Measurements from ENCODE around the gene ATG7. TPM values are rescaled to one million over a fixed set of nuclear protein-coding genes. Genes with fewer than 3 reads are reported as not detected.
"Not testable (repeated sequence)": the region's sequence is repeated elsewhere in the genome, so short reads cannot be mapped to it uniquely, and the experiment has no call there.

ATG7 gene
- total and polyA plus RNA-seq, 11 donors, result 4.4 to 45.1 (median 14.4) TPM

DNA sequence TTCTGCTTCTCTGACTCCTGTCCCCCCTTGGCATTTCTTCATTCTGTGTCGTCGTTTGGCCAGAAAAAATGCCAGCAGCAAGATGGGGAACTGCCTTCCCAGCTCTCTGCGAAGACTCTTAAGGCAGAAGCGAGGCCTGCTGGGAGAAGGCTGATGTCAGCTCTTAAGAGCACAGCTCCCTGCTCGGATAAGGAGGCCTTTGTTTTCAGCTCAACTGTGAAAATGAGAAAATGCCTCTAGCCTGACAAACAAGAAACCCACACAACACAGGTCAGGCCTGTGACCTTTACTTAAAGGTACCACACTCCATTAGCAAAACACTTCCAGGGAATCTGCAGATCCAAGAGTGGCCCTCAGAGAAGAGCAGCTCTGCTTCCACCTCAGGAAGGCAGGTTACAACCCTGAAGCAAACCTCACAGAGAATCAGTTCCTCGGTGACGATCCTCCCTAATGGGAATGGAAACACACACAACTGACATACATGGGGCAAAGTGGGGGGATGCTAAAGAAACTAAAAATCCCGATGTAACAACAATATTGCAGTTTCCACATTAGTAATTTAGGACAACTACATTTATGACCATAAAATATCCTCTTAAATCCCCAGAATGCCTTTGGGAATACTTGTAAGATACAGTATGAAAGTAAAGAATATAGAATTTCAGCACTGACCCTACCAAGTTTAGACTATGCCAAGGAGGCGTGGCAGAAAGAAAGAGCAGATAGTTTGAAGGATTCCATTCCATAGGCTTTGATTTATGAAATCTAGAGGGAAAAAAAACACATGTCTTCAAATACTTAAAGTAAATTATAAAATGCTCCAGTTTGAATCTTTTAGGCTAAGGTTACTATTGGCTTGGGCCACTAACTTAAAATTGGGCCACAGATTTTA, 319.4 kb downstream of the ATG7 start:
- intact Hi-C loops (cut with DNase I), result loop anchor here in 3 of 10 donors (2.0 to 5.0 kb wide), 2 partner anchors 51 kb away; partner anchors contain the start of gene VGLL4 (in 3 of the 3)
- Histone ChIP-seq H3K4me3 (peak overlapping the region in 5 of 12 donors; percentile 1 to 22 (median 12)), H3K9me3 (no peaks in the 10 kb centered on the region), H3K4me1 (peaks cover 26 to 84% (median 73%) of the 10 kb centered on the region in 12 donors), H3K36me3 (peaks cover 0 to 6% (median 0%) of the 10 kb centered on the region in 9 donors), H3K27ac (peak overlapping the region; percentile 52 to 84 (median 72)), H3K27me3 (no peaks in the 10 kb centered on the region)
- DNase-seq, result peak in 4 of 5 donors; percentile 50 to 76 (median 64)
- 14 to 24% (median 18%) methylated on average over 9 of the region's 9 CpGs for WGBS, 4 donors
- peak; percentile 35 to 88 (median 82) for ATAC-seq
- TF ChIP-seq POLR2A (IDR thresholded peaks at IDR 0.05), result no peak
- TF ChIP-seq, protein P1, sequence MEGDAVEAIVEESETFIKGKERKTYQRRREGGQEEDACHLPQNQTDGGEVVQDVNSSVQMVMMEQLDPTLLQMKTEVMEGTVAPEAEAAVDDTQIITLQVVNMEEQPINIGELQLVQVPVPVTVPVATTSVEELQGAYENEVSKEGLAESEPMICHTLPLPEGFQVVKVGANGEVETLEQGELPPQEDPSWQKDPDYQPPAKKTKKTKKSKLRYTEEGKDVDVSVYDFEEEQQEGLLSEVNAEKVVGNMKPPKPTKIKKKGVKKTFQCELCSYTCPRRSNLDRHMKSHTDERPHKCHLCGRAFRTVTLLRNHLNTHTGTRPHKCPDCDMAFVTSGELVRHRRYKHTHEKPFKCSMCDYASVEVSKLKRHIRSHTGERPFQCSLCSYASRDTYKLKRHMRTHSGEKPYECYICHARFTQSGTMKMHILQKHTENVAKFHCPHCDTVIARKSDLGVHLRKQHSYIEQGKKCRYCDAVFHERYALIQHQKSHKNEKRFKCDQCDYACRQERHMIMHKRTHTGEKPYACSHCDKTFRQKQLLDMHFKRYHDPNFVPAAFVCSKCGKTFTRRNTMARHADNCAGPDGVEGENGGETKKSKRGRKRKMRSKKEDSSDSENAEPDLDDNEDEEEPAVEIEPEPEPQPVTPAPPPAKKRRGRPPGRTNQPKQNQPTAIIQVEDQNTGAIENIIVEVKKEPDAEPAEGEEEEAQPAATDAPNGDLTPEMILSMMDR (IDR thresholded peaks at IDR 0.05), result no peak

DNA sequence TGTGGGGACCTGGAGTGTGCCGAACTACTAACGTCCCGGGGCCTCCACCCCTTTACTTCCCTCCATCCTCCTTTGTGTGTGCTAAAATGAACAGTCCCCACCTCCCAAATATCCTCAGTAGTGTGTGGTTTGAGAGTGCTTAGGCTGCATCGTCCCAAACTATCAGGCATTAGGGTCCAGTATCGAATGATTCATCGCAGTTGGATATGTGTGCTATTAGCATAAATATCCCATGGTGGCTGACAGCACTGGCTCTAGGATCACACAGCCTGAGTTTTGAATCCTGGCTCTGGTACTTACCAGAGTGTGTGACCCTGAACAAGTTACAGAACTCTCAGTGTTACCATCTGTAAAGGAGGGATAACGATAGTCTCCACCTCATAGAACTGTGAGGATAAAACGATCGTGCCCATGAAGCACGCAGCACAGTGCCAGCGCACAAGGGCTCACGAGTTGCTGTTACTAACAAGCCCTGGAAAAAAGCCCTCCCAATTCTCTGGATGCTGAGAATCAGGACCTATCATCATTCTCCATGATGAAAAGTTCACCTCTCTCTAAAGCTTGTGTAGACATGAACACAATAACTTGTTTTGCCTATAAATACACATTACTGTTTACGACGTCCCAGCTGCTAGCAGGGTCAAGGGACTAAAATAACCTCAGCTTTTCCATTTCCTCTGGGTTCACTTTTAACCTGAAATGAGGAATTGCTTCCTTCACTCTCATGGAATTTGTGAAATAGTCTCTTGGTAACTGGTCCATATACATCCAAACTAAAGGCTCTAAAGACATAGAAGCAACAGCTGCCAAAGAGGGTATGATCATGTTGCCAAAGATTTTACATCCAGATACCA, 320.5 kb downstream of the ATG7 start:
- peak overlapping the region; percentile 52 to 84 (median 72) for H3K27ac ChIP-seq
- intact Hi-C loops (cut with DNase I), result loop anchor here in 2 of 10 donors (5.0 kb wide), 1 partner anchor 50 kb away; the partner anchor contains the start of gene VGLL4 (in 2 of the 2)
- peaks cover 27 to 79% (median 70%) of the 10 kb centered on the region in 12 donors for H3K4me1 ChIP-seq
- no peak for TF ChIP-seq POLR2A (IDR thresholded peaks at IDR 0.05)
- TF ChIP-seq, protein P1 (IDR thresholded peaks at IDR 0.05), result no peak
- 17 to 39% (median 26%) methylated on average over 12 to 14 of the region's 14 CpGs for WGBS, 4 donors
- no peaks in the 10 kb centered on the region for H3K27me3 ChIP-seq
- no peak overlapping the region for H3K4me3 ChIP-seq
- ATAC-seq (peak; percentile 3 to 31 (median 15)), DNase-seq (no peak)
- H3K9me3 ChIP-seq, result no peaks in the 10 kb centered on the region
- H3K36me3 ChIP-seq, result peaks cover 0 to 6% (median 0%) of the 10 kb centered on the region in 9 donors

DNA sequence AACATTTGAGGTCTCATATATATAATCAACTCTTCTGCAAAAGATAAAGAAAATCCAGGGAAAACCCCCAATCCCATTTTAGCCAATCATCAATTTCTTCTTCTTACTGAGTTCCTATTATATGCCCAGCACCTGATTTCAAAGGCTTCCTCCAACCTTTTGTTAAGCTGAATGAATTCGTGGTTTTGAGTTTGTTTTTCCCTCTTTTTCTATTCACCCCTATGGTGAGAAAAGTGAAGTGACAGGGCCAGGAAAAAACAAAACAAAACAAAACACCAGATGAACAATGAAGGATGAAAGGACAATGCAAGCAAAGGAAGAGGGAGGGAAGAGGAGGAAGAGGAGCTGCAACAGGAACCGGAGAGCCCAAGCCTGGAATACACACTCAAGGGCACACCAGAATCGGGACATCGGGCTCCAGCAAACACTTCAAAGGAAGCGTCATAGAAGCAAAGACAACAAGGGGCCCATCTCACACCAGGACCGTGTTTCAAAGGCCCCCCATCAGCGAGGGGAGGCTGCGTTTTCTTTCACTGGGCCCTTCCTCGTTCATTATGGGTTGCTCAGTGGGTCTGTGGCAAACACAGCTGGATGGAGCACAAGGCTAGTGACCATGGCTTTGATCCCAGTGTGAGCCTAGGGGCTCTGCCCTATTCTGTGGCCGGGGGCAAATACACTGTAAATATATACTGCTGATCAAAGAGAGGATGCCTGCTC, 321.3 kb downstream of the ATG7 start:
- Histone ChIP-seq H3K36me3 (peaks cover 0 to 6% (median 0%) of the 10 kb centered on the region in 9 donors), H3K4me1 (peaks cover 23 to 78% (median 66%) of the 10 kb centered on the region in 12 donors), H3K4me3 (no peak overlapping the region), H3K27me3 (no peaks in the 10 kb centered on the region), H3K27ac (peak overlapping the region; percentile 52 to 84 (median 72)), H3K9me3 (no peaks in the 10 kb centered on the region)
- no peak for DNase-seq
- WGBS, 4 donors, result 37 to 49% (median 43%) methylated on average over 10 of the region's 10 CpGs
- TF ChIP-seq, protein P1 (IDR thresholded peaks at IDR 0.05), result no peak
- TF ChIP-seq POLR2A (IDR thresholded peaks at IDR 0.05), result no peak
- intact Hi-C loops (cut with DNase I), result loop anchor here in 2 of 10 donors (5.0 kb wide), 1 partner anchor 49 kb away; the partner anchor contains the start of gene VGLL4 (in 2 of the 2)
- no peak for ATAC-seq

DNA sequence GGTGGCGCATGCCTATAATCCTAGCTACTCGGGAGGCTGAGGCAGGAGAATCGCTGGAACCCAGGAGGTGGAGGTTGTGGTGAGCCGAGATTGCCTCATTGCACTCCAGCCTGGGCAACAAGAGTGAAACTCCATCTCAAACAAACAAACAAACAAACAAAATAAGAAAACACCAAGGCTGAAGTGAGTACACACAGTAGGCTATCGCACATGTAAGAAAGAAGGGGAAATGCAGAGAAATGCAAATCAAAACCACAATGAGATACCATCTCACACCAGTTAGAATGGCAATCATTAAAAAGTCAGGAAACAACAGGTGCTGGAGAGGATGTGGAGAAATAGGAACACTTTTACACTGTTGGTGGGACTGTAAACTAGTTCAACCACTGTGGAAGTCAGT, 322.8 kb downstream of the ATG7 start:
- DNase-seq; H3K27me3 ChIP-seq; H3K9me3 ChIP-seq; H3K4me3 ChIP-seq; intact Hi-C loops (cut with DNase I); H3K27ac ChIP-seq; ATAC-seq: not testable (repeated sequence)
- WGBS, 4 donors, result 97 to 99% (median 97%) methylated on average over 5 of the region's 5 CpGs
- peaks cover 18 to 76% (median 62%) of the 10 kb centered on the region in 12 donors for H3K4me1 ChIP-seq
- peaks cover 0 to 10% (median 5%) of the 10 kb centered on the region in 9 donors for H3K36me3 ChIP-seq

Data from heart left ventricle (tissue), 16 donors.